WTC11 (cell line): ENCODE measurements around the gene PROK1. TPM values are rescaled to one million over a fixed set of nuclear protein-coding genes. Genes with fewer than 3 reads are reported as not detected.

Experiments used
- ATAC-seq: fragments of 200-7000 bp; cut with Tn5 transposase; 2 replicates; pipeline ENCODE4 v1.10.0; 2021; ENCODE audit warnings: mild to moderate bottlenecking, moderate library complexity
- CTCF ChIA-PET: fragments of 300-600 bp; sonication (Branson Sonifier 250); formaldehyde crosslinking; loops from one replicate; lab custom pipeline; 2021; ENCODE audit warnings: antibody characterized with exemption; lab: Charles Lee
- POLR2A ChIA-PET: fragments of 350-600 bp; sonication (Branson Sonifier 250); formaldehyde crosslinking; loops from one replicate; lab custom pipeline; 2021; ENCODE audit warnings: antibody characterized with exemption; lab: Charles Lee
- DNase-seq: peaks from one replicate; pipeline ENCODE4 v3.0.0; 2021; ENCODE audit warnings: low spot score
- H3K27ac Mint-ChIP-seq: 2 replicates; pipeline ENCODE4 v1.8.0; 2021; ENCODE audit warnings: mixed read lengths
- H3K27me3 Mint-ChIP-seq: 2 replicates; pipeline ENCODE4 v1.8.0; 2021; ENCODE audit warnings: low read depth, mild to moderate bottlenecking, moderate library complexity, mixed read lengths
- H3K36me3 Mint-ChIP-seq: 2 replicates; pipeline ENCODE4 v1.8.0; 2021; ENCODE audit warnings: mixed read lengths
- H3K4me1 Mint-ChIP-seq: 2 replicates; pipeline ENCODE4 v1.8.0; 2022; ENCODE audit warnings: mixed read lengths
- H3K4me3 Mint-ChIP-seq: 2 replicates; pipeline ENCODE4 v1.8.0; 2021; ENCODE audit warnings: mild to moderate bottlenecking, moderate library complexity, mixed read lengths
- H3K9me3 Mint-ChIP-seq: 2 replicates; pipeline ENCODE4 v1.8.0; 2021; ENCODE audit warnings: mixed read lengths
- ATF1 ChIP-seq: sonication (generic); formaldehyde crosslinking; IDR thresholded peaks from 2 replicates; pipeline ENCODE4 v1.8.1; 2023; ENCODE audit warnings: mild to moderate bottlenecking, moderate library complexity, missing genetic modification reagents
- CBFB ChIP-seq: sonication (generic); formaldehyde crosslinking; IDR thresholded peaks from 2 replicates; pipeline ENCODE4 v1.8.1; 2022; ENCODE audit warnings: mild to moderate bottlenecking, low read depth, missing genetic modification reagents
- CREB1 ChIP-seq: sonication (generic); formaldehyde crosslinking; IDR thresholded peaks from 2 replicates; pipeline ENCODE4 v1.8.0; 2023; ENCODE audit warnings: mild to moderate bottlenecking, missing genetic modification reagents
- CREM ChIP-seq: sonication (generic); formaldehyde crosslinking; IDR thresholded peaks from 2 replicates; pipeline ENCODE4 v1.8.1; 2022; ENCODE audit warnings: mild to moderate bottlenecking, missing genetic modification reagents, moderate library complexity
- ELF4 ChIP-seq: sonication (generic); formaldehyde crosslinking; IDR thresholded peaks from 2 replicates; pipeline ENCODE4 v1.8.1; 2022; ENCODE audit warnings: low read depth, mild to moderate bottlenecking, moderate library complexity, missing genetic modification reagents
- EMX1 ChIP-seq: fragments of 250-450 bp; sonication (Bioruptor Pico); IDR thresholded peaks from 2 replicates; pipeline ENCODE4 v1.8.0; 2021; ENCODE audit warnings: mild to moderate bottlenecking
- GABPB1 ChIP-seq: sonication (generic); formaldehyde crosslinking; IDR thresholded peaks from 2 replicates; pipeline ENCODE4 v1.8.1; 2023; ENCODE audit warnings: mild to moderate bottlenecking, missing genetic modification reagents
- GTF2I ChIP-seq: fragments of 250-450 bp; sonication (Bioruptor Pico); conservative IDR thresholded peaks from 2 replicates; pipeline ENCODE4 v1.4.0; 2021; ENCODE audit warnings: mild to moderate bottlenecking
- IRF2 ChIP-seq: sonication (generic); formaldehyde crosslinking; IDR thresholded peaks from 2 replicates; pipeline ENCODE4 v1.8.0; 2022; ENCODE audit warnings: low read depth, missing genetic modification reagents, borderline replicate concordance
- NFE2L1 ChIP-seq: sonication (generic); formaldehyde crosslinking; IDR thresholded peaks from 2 replicates; pipeline ENCODE4 v1.8.1; 2023; ENCODE audit warnings: missing genetic modification reagents
- NFYB ChIP-seq: sonication (generic); formaldehyde crosslinking; conservative IDR thresholded peaks from 2 replicates; pipeline ENCODE4 v1.8.0; 2022; ENCODE audit warnings: low read depth, missing genetic modification reagents
- OVOL2 ChIP-seq: fragments of 250-450 bp; sonication (Bioruptor Pico); IDR thresholded peaks from 2 replicates; pipeline ENCODE4 v1.9.0; 2021; ENCODE audit warnings: mild to moderate bottlenecking, borderline replicate concordance
- PRRX2 ChIP-seq: fragments of 250-450 bp; sonication (Bioruptor Pico); IDR thresholded peaks from 2 replicates; pipeline ENCODE4 v1.8.0; 2021; ENCODE audit warnings: mild to moderate bottlenecking
- SMAD4 ChIP-seq: sonication (generic); formaldehyde crosslinking; IDR thresholded peaks from 2 replicates; pipeline ENCODE4 v1.8.0; 2022; ENCODE audit warnings: mild to moderate bottlenecking, missing genetic modification reagents
- TEAD4 ChIP-seq: sonication (generic); formaldehyde crosslinking; IDR thresholded peaks from 2 replicates; pipeline ENCODE4 v1.8.0; 2022; ENCODE audit warnings: mild to moderate bottlenecking, missing genetic modification reagents
- TP53 ChIP-seq: sonication (generic); formaldehyde crosslinking; IDR thresholded peaks from 2 replicates; pipeline ENCODE4 v1.8.1; 2023; ENCODE audit warnings: mild to moderate bottlenecking, missing genetic modification reagents
- ZBTB21 ChIP-seq: sonication (generic); formaldehyde crosslinking; IDR thresholded peaks from 2 replicates; pipeline ENCODE4 v1.8.1; 2023; ENCODE audit warnings: mild to moderate bottlenecking, missing genetic modification reagents, borderline replicate concordance
- ZNF138 ChIP-seq: sonication (generic); formaldehyde crosslinking; conservative IDR thresholded peaks from 2 replicates; pipeline ENCODE4 v1.8.1; 2022; ENCODE audit warnings: mild to moderate bottlenecking, moderate library complexity, missing genetic modification reagents
- ZNF219 ChIP-seq: sonication (generic); formaldehyde crosslinking; IDR thresholded peaks from 2 replicates; pipeline ENCODE4 v1.8.0; 2023; ENCODE audit warnings: missing genetic modification reagents, mild to moderate bottlenecking, borderline replicate concordance
- ZNF263 ChIP-seq: sonication (generic); formaldehyde crosslinking; IDR thresholded peaks from 2 replicates; pipeline ENCODE4 v1.8.1; 2022; ENCODE audit warnings: low read depth, mild to moderate bottlenecking, moderate library complexity, missing genetic modification reagents
- ZNF396 ChIP-seq: fragments of 250-450 bp; sonication (Bioruptor Pico); IDR thresholded peaks from 2 replicates; pipeline ENCODE4 v1.8.0; 2021; ENCODE audit warnings: mild to moderate bottlenecking, moderate library complexity, borderline replicate concordance
- ZNF416 ChIP-seq: fragments of 250-450 bp; sonication (Bioruptor Pico); IDR thresholded peaks from 2 replicates; pipeline ENCODE4 v1.9.0; 2021; ENCODE audit warnings: mild to moderate bottlenecking, inconsistent platforms
- total RNA-seq: library from RNA; stranded (reverse); gene quantifications from 3 replicates; pipeline ENCODE4 v1.2.3, GENCODE V29; 2021
- TF ChIP-seq, protein P1 (sequence below): fragments of 250-450 bp; sonication (Bioruptor Pico); IDR thresholded peaks from 2 replicates; pipeline ENCODE4 v1.9.0; 2021; ENCODE audit warnings: mild to moderate bottlenecking
- TF ChIP-seq, protein P2 (sequence below): sonication (generic); formaldehyde crosslinking; IDR thresholded peaks from 2 replicates; pipeline ENCODE4 v1.8.1; 2023; ENCODE audit warnings: mild to moderate bottlenecking, missing genetic modification reagents
- TF ChIP-seq, protein P3 (sequence below): sonication (generic); formaldehyde crosslinking; IDR thresholded peaks from 2 replicates; pipeline ENCODE4 v1.8.0; 2023; ENCODE audit warnings: missing genetic modification reagents
- TF ChIP-seq, protein P4 (sequence below): fragments of 250-450 bp; sonication (Bioruptor Pico); IDR thresholded peaks from 2 replicates; pipeline ENCODE4 v1.9.0; 2021; ENCODE audit warnings: moderate library complexity, mild to moderate bottlenecking, inconsistent platforms, borderline replicate concordance
- TF ChIP-seq, protein P5 (sequence below): sonication (generic); formaldehyde crosslinking; conservative IDR thresholded peaks from 2 replicates; pipeline ENCODE4 v1.8.1; 2022; ENCODE audit warnings: mild to moderate bottlenecking, missing genetic modification reagents
- TF ChIP-seq, protein P6 (sequence below): sonication (generic); formaldehyde crosslinking; IDR thresholded peaks from 2 replicates; pipeline ENCODE4 v1.8.0; 2022; ENCODE audit warnings: mild to moderate bottlenecking, missing genetic modification reagents
- TF ChIP-seq, protein P7 (sequence below): sonication (generic); formaldehyde crosslinking; IDR thresholded peaks from 2 replicates; pipeline ENCODE4 v1.8.1; 2022; ENCODE audit warnings: low read depth, missing genetic modification reagents, borderline replicate concordance
- TF ChIP-seq, protein P8 (sequence below): sonication (generic); formaldehyde crosslinking; IDR thresholded peaks from 2 replicates; pipeline ENCODE4 v1.8.1; 2023; ENCODE audit warnings: mild to moderate bottlenecking, missing genetic modification reagents, moderate library complexity
- TF ChIP-seq, protein P9 (sequence below): sonication (generic); formaldehyde crosslinking; IDR thresholded peaks from 2 replicates; pipeline ENCODE4 v1.8.0; 2022; ENCODE audit warnings: mild to moderate bottlenecking, missing genetic modification reagents

Gene PROK1
- total RNA-seq, 1 experiment from 2014 or later = not detected

DNA sequence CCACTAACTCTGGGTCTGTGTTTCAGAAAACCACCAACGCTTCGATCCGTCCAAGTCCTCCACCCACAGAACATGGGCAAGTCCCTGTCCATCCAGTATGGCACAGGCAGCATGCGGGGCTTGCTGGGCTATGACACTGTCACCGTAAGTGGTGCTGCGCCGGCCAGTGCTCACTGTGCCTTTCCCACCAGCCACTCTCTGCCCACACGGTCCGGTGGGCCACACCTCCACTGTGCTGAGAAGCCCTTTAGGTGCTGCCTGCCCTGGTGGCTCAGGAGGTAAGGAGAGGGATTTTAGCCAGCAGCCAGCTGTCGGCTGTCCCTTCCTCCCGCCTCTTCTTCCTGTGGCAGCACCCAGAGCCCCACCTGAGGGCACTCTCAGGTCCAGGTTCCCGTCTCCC is 33.9 kb downstream of the PROK1 start:
- peaks cover 21% of the 10 kb centered on the region for H3K4me1 Mint-ChIP-seq
- no peaks in the 10 kb centered on the region for H3K9me3 Mint-ChIP-seq
- ChIA-PET POLR2A (no interaction called here), CTCF (interaction anchor here (2.3 kb wide), 1 partner anchor 11 kb away, joined by 14 read pairs; no protein-coding TSS in a partner anchor)
- H3K36me3 Mint-ChIP-seq = no peaks in the 10 kb centered on the region
- H3K27ac Mint-ChIP-seq = no peak overlapping the region
- no peak overlapping the region for H3K4me3 Mint-ChIP-seq
- H3K27me3 Mint-ChIP-seq = no peaks in the 10 kb centered on the region; the same call in 1 of the 2 replicates
- no peak for ATAC-seq
- no peak for DNase-seq
- TF ChIP-seq, protein P1, sequence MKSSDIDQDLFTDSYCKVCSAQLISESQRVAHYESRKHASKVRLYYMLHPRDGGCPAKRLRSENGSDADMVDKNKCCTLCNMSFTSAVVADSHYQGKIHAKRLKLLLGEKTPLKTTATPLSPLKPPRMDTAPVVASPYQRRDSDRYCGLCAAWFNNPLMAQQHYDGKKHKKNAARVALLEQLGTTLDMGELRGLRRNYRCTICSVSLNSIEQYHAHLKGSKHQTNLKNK (CRISPR knock-in tag) = no peak
- TF ChIP-seq OVOL2 = no peak
- no peak for TF ChIP-seq NFE2L1 (CRISPR knock-in tag)
- no peak for TF ChIP-seq EMX1 (CRISPR knock-in tag)
- TF ChIP-seq, protein P2, sequence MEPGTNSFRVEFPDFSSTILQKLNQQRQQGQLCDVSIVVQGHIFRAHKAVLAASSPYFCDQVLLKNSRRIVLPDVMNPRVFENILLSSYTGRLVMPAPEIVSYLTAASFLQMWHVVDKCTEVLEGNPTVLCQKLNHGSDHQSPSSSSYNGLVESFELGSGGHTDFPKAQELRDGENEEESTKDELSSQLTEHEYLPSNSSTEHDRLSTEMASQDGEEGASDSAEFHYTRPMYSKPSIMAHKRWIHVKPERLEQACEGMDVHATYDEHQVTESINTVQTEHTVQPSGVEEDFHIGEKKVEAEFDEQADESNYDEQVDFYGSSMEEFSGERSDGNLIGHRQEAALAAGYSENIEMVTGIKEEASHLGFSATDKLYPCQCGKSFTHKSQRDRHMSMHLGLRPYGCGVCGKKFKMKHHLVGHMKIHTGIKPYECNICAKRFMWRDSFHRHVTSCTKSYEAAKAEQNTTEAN = no peak
- no peak for TF ChIP-seq SMAD4 (CRISPR knock-in tag)
- no peak for TF ChIP-seq TP53
- TF ChIP-seq ZNF416 (CRISPR knock-in tag) = no peak
- TF ChIP-seq ZNF396 (CRISPR knock-in tag) = no peak
- TF ChIP-seq CREB1 = no peak
- TF ChIP-seq, protein P3, sequence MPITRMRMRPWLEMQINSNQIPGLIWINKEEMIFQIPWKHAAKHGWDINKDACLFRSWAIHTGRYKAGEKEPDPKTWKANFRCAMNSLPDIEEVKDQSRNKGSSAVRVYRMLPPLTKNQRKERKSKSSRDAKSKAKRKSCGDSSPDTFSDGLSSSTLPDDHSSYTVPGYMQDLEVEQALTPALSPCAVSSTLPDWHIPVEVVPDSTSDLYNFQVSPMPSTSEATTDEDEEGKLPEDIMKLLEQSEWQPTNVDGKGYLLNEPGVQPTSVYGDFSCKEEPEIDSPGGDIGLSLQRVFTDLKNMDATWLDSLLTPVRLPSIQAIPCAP = no peak
- no peak for TF ChIP-seq ZNF138 (CRISPR knock-in tag)
- TF ChIP-seq GTF2I (CRISPR knock-in tag) = no peak
- TF ChIP-seq NFYB (CRISPR knock-in tag) = no peak
- TF ChIP-seq, protein P4, sequence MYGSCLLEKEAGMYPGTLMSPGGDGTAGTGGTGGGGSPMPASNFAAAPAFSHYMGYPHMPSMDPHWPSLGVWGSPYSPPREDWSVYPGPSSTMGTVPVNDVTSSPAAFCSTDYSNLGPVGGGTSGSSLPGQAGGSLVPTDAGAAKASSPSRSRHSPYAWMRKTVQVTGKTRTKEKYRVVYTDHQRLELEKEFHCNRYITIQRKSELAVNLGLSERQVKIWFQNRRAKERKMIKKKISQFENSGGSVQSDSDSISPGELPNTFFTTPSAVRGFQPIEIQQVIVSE (CRISPR knock-in tag) = no peak
- TF ChIP-seq ZNF219 (CRISPR knock-in tag) = no peak
- TF ChIP-seq, protein P5, sequence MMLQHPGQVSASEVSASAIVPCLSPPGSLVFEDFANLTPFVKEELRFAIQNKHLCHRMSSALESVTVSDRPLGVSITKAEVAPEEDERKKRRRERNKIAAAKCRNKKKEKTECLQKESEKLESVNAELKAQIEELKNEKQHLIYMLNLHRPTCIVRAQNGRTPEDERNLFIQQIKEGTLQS (CRISPR knock-in tag) = no peak
- TF ChIP-seq, protein P6, sequence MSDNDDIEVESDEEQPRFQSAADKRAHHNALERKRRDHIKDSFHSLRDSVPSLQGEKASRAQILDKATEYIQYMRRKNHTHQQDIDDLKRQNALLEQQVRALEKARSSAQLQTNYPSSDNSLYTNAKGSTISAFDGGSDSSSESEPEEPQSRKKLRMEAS = no peak

DNA sequence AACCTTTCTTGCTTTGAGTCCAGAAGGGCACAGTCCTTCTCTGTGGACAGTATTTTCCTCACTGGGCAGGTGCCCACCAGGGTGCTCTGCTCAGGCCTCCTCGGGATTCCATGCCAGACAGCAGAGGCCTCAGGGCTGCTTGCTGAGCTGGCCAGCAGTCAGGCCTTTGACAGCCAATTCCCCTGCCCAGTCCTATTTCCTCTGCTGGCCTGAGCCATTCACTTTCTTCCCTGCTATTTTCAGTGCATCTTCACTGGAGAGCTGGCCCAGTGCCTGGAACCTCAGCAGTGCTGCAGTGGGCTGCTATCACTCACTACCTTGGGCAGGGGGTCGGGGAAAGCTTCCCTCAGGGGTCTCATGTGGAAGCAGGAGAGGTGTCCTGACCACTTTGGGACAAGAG is 34.8 kb downstream of the PROK1 start:
- POLR2A ChIA-PET = no interaction called here
- no peaks in the 10 kb centered on the region for H3K9me3 Mint-ChIP-seq
- DNase-seq (no peak), ATAC-seq (no peak)
- no peaks in the 10 kb centered on the region for H3K36me3 Mint-ChIP-seq
- H3K4me1 Mint-ChIP-seq = peaks cover 21% of the 10 kb centered on the region
- H3K4me3 Mint-ChIP-seq = no peak overlapping the region
- H3K27ac Mint-ChIP-seq = no peak overlapping the region
- CTCF ChIA-PET = interaction anchor here (1.8 to 2.3 kb wide), 2 partner anchors 10 to 25 kb away, joined by 6 to 14 read pairs; no protein-coding TSS in a partner anchor
- H3K27me3 Mint-ChIP-seq = no peaks in the 10 kb centered on the region; the same call in 1 of the 2 replicates
- TF ChIP-seq, protein P7, sequence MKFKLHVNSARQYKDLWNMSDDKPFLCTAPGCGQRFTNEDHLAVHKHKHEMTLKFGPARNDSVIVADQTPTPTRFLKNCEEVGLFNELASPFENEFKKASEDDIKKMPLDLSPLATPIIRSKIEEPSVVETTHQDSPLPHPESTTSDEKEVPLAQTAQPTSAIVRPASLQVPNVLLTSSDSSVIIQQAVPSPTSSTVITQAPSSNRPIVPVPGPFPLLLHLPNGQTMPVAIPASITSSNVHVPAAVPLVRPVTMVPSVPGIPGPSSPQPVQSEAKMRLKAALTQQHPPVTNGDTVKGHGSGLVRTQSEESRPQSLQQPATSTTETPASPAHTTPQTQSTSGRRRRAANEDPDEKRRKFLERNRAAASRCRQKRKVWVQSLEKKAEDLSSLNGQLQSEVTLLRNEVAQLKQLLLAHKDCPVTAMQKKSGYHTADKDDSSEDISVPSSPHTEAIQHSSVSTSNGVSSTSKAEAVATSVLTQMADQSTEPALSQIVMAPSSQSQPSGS (CRISPR knock-in tag) = no peak
- TF ChIP-seq ELF4 (no peak), ATF1 (CRISPR knock-in tag) (no peak), CBFB (CRISPR knock-in tag) (no peak), TEAD4 (CRISPR knock-in tag) (no peak), ZNF396 (CRISPR knock-in tag) (no peak), GABPB1 (CRISPR knock-in tag) (no peak), CREM (no peak), ZBTB21 (CRISPR knock-in tag) (no peak), EMX1 (CRISPR knock-in tag) (no peak), ZNF263 (CRISPR knock-in tag) (no peak), IRF2 (CRISPR knock-in tag) (no peak), PRRX2 (CRISPR knock-in tag) (no peak)
- TF ChIP-seq, protein P8, sequence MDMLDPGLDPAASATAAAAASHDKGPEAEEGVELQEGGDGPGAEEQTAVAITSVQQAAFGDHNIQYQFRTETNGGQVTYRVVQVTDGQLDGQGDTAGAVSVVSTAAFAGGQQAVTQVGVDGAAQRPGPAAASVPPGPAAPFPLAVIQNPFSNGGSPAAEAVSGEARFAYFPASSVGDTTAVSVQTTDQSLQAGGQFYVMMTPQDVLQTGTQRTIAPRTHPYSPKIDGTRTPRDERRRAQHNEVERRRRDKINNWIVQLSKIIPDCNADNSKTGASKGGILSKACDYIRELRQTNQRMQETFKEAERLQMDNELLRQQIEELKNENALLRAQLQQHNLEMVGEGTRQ (CRISPR knock-in tag) = no peak
- TF ChIP-seq, protein P9, sequence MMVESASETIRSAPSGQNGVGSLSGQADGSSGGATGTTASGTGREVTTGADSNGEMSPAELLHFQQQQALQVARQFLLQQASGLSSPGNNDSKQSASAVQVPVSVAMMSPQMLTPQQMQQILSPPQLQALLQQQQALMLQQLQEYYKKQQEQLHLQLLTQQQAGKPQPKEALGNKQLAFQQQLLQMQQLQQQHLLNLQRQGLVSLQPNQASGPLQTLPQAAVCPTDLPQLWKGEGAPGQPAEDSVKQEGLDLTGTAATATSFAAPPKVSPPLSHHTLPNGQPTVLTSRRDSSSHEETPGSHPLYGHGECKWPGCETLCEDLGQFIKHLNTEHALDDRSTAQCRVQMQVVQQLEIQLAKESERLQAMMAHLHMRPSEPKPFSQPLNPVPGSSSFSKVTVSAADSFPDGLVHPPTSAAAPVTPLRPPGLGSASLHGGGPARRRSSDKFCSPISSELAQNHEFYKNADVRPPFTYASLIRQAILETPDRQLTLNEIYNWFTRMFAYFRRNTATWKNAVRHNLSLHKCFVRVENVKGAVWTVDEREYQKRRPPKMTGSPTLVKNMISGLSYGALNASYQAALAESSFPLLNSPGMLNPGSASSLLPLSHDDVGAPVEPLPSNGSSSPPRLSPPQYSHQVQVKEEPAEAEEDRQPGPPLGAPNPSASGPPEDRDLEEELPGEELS (CRISPR knock-in tag) = no peak
